Muscle layer of duodenum (tissue), 2 donors: ENCODE data around the gene EMILIN3.

Source experiments
- H3K27ac ChIP-seq: one replicate; pipeline ENCODE4 v1.7.0; 2013; ENCODE audit warnings: mild to moderate bottlenecking, low read length
- H3K27me3 ChIP-seq: one replicate; pipeline ENCODE4 v1.7.0; 2013; ENCODE audit warnings: low read depth, mild to moderate bottlenecking, control low read depth, low read length
- H3K36me3 ChIP-seq, 2 donors: one replicate each; pipeline ENCODE4 v1.7.0; 2013; ENCODE audit warnings: low read length in 2 of 2, control low read depth in 1 of 2, mild to moderate bottlenecking in 1 of 2; ENCODE audit not compliant: insufficient read depth in 2 of 2, control insufficient read depth in 1 of 2
- H3K4me1 ChIP-seq, 2 donors: one replicate each; pipeline ENCODE4 v1.7.0; 2013; ENCODE audit warnings: low read length in 2 of 2, mild to moderate bottlenecking in 2 of 2, control low read depth in 1 of 2, moderate library complexity in 1 of 2; ENCODE audit not compliant: insufficient read depth in 2 of 2, control insufficient read depth in 1 of 2
- H3K4me3 ChIP-seq, 2 donors: one replicate each; pipeline ENCODE4 v1.7.0; 2013; ENCODE audit warnings: low read length in 2 of 2, low read depth in 1 of 2, mild to moderate bottlenecking in 1 of 2
- H3K9me3 ChIP-seq, 2 donors: one replicate each; pipeline ENCODE4 v1.7.0; 2013; ENCODE audit warnings: low read length in 2 of 2, control low read depth in 1 of 2, mild to moderate bottlenecking in 1 of 2; ENCODE audit not compliant: control insufficient read depth in 1 of 2
- donor health status: healthy.

The EMILIN3 gene

GRCh38 chr20:41387444-41387851 lies 20.8 kb upstream of the EMILIN3 start:
- no peaks in the 10 kb centered on the region for H3K27me3 ChIP-seq
- H3K36me3 ChIP-seq: no peaks in the 10 kb centered on the region
- no peak overlapping the region for H3K4me3 ChIP-seq
- H3K4me1 ChIP-seq: peaks cover 0 to 13% of the 10 kb centered on the region in 2 donors
- H3K27ac ChIP-seq: no peak overlapping the region
- no peaks in the 10 kb centered on the region for H3K9me3 ChIP-seq

DNA sequence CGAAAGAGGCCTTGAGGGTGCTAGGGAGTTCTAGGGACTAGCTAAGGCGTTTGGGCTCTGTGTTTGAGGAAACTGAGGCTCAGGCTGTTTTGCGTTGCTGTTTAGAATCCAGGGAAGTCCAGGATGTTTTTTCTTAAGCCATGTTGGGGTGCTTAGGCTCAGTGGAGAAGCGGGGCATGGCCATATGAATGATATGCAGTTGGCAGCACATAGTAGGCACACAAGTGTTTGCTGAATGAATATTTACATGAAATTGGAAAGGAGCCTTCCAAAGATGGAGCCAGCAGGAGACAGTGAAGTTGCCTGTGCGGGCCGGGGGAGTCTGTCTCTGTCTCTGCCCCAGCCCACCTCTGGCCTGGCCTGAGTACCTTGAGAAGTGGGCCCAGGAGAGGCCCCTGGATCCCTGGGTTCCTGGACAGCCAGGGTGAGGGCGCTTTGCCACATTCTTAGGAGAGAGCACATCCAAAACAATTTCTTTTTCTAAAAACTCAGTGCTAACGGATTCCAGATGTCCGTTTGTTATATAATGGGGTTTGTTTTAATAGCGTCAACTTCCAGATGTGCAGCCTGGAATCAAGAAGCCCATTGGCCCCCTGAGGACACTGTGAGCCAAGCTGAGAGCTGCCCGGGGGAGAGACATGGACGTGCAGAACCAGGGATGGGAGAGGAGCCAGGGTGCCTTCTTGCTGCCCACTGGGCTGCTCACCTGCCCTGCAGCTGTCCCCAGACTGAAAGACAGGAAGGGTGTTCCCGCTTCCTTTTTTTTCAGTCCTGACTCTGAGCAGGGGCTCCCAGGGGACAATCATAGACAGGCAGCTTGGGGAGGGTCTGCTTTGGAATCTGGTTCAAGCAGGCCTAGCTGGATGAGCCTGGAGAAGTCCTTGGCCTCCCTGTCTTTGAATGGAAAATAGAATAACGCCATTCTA lies 20.1 kb upstream of the EMILIN3 start:
- no peaks in the 10 kb centered on the region for H3K9me3 ChIP-seq
- H3K4me1 ChIP-seq: peaks cover 0 to 13% of the 10 kb centered on the region in 2 donors
- no peak overlapping the region for H3K4me3 ChIP-seq
- no peak overlapping the region for H3K27ac ChIP-seq
- H3K27me3 ChIP-seq: no peaks in the 10 kb centered on the region
- H3K36me3 ChIP-seq: no peaks in the 10 kb centered on the region

- Histone ChIP-seq H3K4me1 (peaks cover 0 to 12% of the 10 kb centered on the region in 2 donors), H3K36me3 (no peaks in the 10 kb centered on the region), H3K9me3 (no peaks in the 10 kb centered on the region), H3K27ac (no peak overlapping the region), H3K27me3 (no peaks in the 10 kb centered on the region), H3K4me3 (no peak overlapping the region)
Measured at GRCh38 chr20:41382791-41383305, 16.2 kb upstream of the EMILIN3 start.

GRCh38 chr20:41380551-41381193 lies 14.1 kb upstream of the EMILIN3 start:
- no peak overlapping the region for H3K4me3 ChIP-seq
- no peaks in the 10 kb centered on the region for H3K27me3 ChIP-seq
- H3K27ac ChIP-seq: no peak overlapping the region
- no peaks in the 10 kb centered on the region for H3K4me1 ChIP-seq
- H3K9me3 ChIP-seq: no peaks in the 10 kb centered on the region
- H3K36me3 ChIP-seq: no peaks in the 10 kb centered on the region

- no peaks in the 10 kb centered on the region for H3K4me1 ChIP-seq
- no peaks in the 10 kb centered on the region for H3K27me3 ChIP-seq
- no peak overlapping the region for H3K27ac ChIP-seq
- no peaks in the 10 kb centered on the region for H3K36me3 ChIP-seq
- no peak overlapping the region for H3K4me3 ChIP-seq
- no peaks in the 10 kb centered on the region for H3K9me3 ChIP-seq
Measured at GRCh38 chr20:41379551-41379950, 12.9 kb upstream of the EMILIN3 start.

- no peak overlapping the region for H3K27ac ChIP-seq
- H3K27me3 ChIP-seq: no peaks in the 10 kb centered on the region
- no peaks in the 10 kb centered on the region for H3K4me1 ChIP-seq
- no peak overlapping the region for H3K4me3 ChIP-seq
- no peaks in the 10 kb centered on the region for H3K36me3 ChIP-seq
- no peaks in the 10 kb centered on the region for H3K9me3 ChIP-seq
Measured at GRCh38 chr20:41377275-41377674, 10.7 kb upstream of the EMILIN3 start.

DNA sequence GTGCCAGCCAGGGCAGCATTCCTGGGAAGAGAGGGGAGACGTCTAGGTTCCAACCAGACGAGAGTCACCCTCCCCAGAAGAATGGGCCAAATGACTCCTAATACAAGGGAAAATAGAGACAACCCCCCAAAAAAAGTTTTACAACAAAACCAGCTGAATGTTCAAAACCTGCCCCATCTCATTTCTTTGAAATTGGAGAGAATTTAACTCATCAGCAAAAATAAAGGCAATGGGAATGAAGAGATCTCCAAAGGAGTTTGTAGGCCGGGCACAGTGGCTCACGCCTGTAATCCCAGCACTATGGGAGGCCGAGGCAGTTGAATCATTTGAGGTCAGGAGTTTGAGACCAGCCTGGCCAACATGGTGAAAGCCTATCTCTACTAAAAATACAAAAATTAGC lies 9.7 kb upstream of the EMILIN3 start:
- Histone ChIP-seq H3K9me3 (no peaks in the 10 kb centered on the region), H3K4me1 (no peaks in the 10 kb centered on the region), H3K36me3 (no peaks in the 10 kb centered on the region), H3K4me3 (no peak overlapping the region), H3K27me3 (no peaks in the 10 kb centered on the region), H3K27ac (no peak overlapping the region)

DNA sequence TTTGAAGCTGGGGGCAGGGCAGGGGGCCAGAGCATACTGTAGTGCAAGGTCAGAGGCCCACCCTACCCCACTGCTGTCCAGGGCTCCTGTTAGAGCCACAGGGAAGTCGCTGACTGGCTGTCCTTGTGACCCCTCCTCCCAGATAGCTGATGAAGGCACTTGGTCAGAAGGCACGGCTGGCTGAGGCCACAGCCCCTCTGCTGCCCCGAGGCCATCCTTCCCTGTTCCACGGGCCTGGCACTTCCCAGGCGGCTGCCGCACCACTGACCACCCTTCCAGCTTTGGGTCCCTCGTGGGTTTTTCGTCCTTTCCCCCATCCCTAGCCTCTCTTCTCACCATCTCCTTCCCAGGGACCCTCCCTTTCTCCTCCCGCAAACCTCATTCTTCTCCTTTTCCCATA lies 9.2 kb upstream of the EMILIN3 start:
- no peak overlapping the region for H3K27ac ChIP-seq
- H3K4me1 ChIP-seq: no peaks in the 10 kb centered on the region
- no peaks in the 10 kb centered on the region for H3K27me3 ChIP-seq
- H3K36me3 ChIP-seq: no peaks in the 10 kb centered on the region
- no peaks in the 10 kb centered on the region for H3K9me3 ChIP-seq
- no peak overlapping the region for H3K4me3 ChIP-seq

DNA sequence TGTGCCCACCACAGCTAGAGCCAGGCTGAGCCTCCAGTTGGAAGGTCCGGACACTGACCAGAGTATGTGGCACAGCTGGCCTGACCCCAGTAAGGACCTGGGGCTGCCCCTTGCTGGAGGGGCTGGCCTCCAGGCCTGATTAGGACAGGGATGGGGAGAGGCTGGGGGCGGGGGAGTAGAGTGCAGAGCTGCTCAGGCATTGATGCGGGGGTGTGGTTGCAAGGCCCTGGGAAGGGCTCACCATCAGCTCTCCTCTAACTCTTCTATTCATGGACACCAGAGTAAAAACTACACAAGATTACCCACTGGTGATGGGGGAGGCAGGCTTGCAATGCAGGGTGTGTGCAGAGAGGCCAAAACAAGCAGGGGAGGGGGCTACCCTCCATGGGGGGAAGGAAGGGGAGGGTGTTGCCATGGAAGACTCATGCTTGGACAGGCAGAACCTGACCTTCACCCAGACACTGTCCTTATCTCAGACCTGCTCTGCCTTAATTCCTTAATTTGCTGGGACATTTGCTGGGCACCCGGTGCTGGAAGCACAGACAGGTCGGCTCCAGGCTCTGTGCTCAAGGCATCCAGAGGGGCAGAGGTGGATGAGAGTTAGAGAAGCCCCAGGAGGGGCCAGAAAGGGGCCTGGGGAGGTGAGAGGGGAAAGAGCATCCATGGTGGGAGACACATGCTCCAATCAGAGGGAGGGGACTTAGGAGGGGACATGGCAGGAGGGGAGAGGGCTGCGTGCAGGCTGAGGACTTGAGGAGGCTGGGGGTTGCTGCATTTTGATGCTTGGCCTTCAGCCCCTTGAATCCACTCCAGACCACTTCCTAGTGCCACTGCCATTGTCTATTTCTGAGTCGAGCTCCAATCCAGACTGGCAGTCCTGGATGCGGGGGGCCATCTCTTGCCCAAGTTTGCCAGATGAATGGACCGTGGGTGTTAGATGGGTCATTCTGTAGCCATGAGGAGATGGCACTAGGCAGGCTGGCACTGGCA lies 7.6 kb upstream of the EMILIN3 start:
- Histone ChIP-seq H3K4me3 (no peak overlapping the region), H3K4me1 (no peaks in the 10 kb centered on the region), H3K36me3 (no peaks in the 10 kb centered on the region), H3K27me3 (no peaks in the 10 kb centered on the region), H3K27ac (no peak overlapping the region), H3K9me3 (no peaks in the 10 kb centered on the region)

DNA sequence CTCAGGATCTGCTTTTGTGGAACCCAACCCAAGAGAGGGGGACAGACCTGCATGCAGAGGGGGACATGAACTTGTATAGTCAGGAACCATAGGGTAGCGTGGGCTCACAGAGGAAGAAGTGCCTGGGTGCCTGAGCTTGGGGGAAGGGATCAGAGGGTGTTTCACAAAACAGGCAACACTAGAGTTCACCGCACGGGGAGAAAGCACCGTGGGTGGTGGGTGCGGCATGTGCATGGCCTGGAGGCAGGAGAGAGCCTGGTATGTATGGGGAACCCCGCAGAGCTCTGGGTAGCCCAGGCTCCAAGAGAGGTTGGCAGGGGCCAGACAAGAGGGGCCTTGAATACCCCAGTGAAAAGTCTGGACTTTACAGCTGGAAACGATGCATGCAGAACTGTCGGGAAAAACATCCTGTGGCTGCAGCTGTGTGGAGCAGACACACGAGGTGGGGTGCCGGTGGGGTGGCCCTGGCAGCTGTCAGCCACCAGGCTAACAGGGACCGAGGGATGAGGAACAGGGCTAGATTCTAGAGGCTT lies 6.7 kb upstream of the EMILIN3 start:
- Histone ChIP-seq H3K4me3 (no peak overlapping the region), H3K9me3 (no peaks in the 10 kb centered on the region), H3K27me3 (no peaks in the 10 kb centered on the region), H3K27ac (no peak overlapping the region), H3K4me1 (no peaks in the 10 kb centered on the region), H3K36me3 (no peaks in the 10 kb centered on the region)
